ENCODE measurements around the gene N4BP2.

- TF ChIP-seq EZH2 (IDR thresholded peaks at IDR 0.05) (no peak), POLR2AphosphoS5 (IDR thresholded peaks at IDR 0.05; ENCODE audit: borderline replicate concordance, low read depth, low read length) (no peak), FOXP2 (optimal IDR thresholded peaks at IDR 0.05; ENCODE audit: control extremely low read depth, extremely low read length, insufficient read depth) (no peak)
Measured at GRCh38 chr4:40193578-40193977, 136.9 kb downstream of the N4BP2 start.

Measured in SK-N-MC (cell line).